GM21381 (cell line): Measurements from ENCODE around the gene ADAMTS17.
A peak's percentile ranks its signal among the peaks of the same experiment; 100 is the strongest.

Experiments used
- ATAC-seq: cut with Tn5 transposase; IDR thresholded peaks from one replicate; pipeline ENCODE4 v1.9.1; 2021; ENCODE audit warnings: mild to moderate bottlenecking, moderate library complexity; ENCODE audit not compliant: unreplicated experiment

ADAMTS17 gene

DNA sequence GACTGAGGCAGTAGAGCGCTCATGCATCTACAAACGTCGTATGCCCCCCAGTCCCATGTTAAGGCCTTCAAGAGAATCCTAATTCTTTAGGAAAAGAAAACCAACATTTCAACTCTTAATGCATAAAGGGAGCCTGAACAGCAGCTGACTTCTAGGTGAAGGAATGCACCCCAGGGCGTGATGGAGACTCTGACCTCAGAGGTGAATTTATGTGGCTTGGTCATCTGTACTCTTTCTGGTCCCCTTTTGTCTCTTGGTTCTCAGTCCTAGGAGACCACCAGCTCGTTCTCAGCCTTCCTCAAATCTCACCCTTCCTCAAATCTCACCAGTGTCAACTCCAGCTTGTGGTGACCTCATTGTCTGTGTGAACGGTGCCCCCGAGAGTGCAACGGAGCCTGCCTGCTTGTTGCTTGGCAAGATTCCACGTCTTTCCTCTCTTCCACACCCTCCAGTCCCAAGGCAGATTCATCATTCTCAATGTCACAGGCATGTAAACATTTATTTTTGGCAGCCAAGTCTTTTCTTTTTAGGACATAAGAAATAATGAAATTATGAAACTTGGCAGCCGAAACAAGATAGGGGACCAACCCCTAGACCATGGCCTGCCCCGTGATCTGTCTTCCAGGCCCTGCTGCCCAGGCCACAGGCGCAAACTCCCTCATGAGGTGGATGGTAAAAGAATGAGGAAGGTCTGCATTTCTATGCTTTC is 166.2 kb downstream of the ADAMTS17 start:
- no peak for ATAC-seq

DNA sequence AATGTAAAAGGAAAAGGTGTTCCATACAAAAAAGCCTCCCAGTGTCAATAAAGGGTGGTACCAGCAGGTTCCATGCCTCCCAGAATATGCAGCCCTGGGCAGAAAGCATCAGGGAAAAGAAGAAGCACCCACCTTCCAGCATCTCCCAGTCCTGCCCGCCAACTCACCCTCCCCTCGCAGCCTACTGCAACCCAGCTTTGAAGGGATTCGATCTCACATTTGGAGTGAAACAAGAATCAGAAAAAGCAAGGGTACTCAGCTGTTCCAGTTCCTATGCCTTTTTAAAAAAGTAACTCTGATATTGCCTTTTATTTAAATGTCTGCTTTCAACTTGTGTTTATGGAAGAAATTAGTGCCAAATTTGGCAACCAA is 166.9 kb downstream of the ADAMTS17 start:
- no peak for ATAC-seq

DNA sequence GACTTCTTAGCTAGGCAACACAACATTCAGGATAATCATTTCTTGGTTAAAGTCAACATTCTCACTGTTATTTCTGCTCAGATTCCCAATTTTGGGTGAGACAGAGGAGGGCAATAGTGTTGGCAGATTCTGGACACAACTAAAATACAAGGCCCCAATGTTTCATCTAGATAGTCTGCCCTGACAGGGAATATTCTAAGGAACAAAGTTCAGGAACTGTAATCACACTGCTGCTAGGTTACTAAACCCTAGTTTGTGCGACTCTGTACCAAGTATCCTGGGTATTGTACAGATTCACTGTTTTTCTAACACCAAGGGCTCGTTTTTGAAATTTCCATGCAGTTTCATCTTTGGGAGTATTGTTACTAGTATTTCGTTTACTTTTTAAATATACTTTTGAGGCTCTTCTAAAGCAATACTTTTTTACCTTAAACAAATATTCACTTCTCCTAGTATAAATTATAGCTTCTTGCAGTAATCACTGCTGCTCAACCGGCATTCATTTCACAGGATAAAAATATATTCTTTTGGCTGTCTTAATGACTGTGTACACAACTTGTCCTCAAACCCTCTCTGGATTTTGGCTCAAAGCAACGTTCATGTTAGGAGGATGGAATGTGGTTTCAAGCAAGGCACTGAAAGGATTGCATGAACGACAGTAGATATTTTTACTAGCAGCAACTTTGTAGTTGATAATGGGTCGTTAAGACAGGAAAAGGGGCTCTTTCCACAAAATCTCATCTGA is 167.4 kb downstream of the ADAMTS17 start:
- no peak for ATAC-seq

DNA sequence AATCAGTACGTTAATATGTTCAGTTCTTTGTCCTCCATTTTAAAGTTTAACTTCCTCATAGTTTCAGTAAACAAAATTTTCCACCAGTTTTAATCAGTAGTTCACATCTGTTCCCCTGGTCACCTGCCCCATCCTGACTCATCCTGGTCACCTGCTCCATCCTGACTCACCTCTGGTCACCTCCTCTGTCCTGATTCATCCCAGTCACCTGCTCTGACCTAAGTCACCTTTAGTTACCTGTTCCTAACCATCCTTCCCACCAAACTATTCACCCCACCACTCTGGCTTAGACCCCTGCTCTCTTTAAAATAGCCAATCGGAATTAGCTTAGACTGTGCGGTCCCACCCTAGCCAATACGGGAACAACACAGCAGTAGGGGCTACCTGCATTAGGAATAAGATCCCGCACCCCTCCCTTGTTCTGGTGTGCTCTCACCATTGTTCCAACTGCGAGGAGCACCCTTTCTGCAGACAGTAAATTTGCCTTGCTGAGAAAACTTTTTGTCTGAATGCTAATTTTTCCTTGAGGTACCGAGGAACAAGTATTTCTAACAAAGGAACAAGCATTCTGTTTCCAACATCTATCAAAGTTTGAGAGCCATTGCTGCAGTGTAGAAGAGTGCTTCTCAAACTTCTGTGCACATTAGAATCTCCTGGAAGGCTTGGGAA is 169.3 kb downstream of the ADAMTS17 start:
- ATAC-seq = no peak

DNA sequence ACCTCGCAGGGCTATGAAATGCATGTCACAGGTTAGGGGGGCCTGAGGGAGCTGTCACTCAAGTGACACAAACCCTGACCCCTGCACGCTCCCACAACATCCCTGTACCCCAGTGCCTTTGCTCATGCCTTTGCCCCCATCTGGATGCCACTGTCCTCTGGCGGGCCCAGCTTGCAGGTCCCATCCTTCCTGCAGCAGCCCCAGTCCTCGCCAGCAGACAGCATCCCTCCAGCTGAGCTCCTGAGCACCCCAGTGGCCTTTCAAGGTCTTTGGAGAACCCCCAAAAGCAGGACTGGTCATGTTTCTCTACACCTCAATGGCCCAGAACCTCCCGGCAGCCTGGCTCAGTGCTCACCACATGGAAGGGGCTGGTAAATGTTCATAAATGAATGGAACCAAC is 170.4 kb downstream of the ADAMTS17 start:
- ATAC-seq = no peak

DNA sequence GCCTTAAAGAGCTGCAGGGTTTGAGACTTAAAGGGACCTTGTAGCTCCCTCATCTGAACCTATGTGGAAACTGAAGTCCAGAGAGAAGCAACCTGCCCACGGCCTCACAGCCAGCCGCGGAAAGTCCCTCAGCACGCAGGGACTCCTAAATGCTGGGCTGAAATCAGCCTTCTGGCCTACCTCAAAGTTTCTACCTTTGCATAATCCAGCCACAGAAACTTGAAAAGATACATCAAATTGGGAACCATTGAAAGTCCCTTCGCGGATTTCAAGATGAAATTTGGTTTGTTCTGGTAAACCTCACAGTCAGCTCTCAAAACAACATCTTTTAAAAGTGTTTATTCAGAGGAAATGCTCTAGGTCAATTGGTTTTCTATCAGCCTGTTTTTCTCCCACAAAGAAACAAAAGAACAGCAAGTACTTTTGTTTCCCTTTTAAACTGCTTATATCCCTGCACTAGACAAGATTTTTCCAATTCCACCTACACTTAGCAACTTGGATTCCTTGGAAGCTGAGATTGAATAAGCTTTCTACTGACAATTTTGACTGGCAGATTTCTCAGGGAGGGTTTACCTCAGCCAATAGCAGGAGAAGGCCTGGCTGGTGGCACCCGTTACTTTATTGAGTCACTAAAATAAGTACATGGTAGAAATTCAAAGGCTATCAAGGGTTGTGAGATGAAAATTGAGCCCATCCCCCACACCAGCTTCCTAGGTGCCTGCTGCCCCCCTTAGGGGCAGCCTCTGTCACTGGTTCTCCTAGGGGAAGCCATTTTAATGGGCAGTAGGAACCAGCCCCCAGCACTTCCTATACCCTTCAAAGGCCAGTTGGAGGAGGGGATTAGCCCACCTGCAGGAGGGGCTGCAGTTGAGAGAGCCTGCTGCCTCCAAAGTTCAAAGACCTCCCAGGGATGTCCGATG is 171.2 kb downstream of the ADAMTS17 start:
- ATAC-seq = peak; percentile 94

DNA sequence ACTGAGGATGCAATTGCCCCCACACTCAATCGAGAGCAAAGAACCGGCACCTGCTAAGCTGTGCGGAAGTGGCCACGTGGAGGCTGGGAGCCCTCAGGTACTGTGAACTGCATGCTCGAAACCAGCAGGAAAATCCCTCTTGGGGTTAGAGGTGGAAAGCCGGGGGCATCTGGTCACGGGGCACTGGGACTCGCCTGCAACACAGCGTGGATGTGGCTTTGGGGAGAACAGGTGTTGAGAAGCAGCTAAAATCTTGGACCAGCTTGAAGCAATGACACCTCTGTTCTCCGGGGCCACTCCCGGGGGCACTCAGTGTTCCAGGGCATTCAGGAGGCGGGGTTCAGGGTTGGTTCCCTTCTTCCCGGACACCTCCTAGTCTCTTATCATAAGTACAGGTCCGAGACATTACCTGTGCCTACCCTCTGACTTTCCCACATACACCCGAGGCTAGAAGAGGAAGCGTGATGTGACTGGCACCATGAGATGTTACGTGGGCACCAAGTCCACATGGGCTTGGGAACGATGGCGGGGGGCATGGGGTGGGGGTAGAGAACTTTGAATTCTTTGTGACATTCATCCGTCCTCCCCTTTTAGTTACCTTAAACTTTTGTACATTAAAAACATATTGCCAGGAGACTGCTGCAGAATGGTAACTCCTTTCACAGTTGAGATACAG is 172.0 kb downstream of the ADAMTS17 start:
- ATAC-seq = no peak

DNA sequence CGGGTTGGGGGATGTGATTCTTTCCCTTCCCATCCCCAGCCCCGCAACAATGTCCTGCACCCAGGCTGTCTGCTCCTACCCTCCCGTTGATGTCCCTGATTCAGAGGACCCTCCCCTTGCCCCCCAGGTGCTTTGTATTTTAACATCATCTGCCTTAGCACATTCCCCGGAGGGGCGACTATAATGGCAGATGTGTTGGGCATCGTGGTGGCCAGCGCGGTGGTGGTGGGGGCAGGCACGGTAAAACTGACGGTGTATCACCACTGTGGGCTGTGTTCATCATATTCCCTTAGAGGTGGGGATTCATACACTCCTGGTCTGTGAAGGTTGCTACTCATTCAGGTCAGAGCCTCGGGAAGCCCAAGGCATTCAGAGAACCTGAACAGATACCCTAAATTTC is 173.0 kb downstream of the ADAMTS17 start:
- ATAC-seq = no peak

DNA sequence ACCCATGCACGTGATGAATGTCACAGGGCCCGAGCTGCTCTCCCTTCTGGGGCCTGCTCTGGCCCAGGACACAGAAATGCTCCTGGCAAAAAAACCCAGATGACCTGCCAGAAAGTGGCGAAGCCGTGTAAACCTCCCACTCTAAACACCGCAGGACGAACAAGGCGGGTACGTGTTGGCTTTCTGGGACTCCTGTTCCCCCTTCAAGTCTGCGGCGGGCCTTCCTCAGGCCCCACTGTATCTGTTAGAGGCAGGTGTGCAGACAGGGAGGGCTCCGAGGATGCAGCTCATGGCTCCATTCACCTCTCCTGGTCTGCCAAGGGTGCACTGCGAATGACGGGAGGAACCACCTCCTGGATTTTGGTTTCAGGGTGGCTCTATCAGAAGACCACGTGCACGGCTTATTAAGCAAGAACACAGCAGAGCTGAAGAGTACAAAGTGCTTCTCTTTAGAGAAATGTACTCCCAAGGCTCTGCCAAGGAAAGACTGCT is 173.8 kb downstream of the ADAMTS17 start:
- no peak for ATAC-seq

DNA sequence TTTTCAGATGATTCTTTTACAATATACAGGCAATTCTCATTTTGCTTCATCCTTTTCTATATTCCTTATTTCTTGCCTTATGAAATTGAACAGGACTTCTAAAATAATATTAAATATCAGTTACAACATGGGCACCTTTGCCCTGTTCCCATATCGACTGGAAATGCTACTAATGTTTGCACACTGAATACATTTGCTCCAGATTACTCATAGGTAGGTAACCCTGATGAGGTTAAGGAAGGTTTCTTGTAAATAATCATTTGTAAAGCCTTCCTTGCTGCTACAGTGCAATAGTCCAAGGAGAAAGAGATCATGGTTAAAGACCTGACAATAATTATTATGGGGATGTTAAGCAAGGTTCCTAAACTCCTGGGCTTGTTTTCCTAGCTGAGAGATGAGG is 175.5 kb downstream of the ADAMTS17 start:
- ATAC-seq = no peak

DNA sequence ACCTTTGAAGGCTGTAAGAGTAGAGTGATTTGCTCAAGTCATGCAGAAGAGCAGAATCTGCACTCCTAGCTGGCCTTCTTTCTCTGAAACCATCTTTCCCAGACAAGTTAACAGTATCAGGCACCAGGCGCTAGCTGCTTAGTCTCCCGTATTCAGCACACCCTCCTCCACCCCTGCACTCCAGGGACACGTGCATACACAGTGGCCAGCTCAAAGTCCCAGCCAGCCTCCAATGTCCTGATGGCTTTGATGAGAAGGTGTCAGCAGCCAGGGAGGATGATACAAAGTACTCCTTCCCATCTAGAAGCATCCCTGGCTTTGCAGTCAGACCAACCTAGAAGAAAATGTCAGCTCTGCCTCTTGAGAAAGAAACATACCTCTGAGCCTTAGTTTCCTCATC is 177.8 kb downstream of the ADAMTS17 start:
- ATAC-seq = no peak

DNA sequence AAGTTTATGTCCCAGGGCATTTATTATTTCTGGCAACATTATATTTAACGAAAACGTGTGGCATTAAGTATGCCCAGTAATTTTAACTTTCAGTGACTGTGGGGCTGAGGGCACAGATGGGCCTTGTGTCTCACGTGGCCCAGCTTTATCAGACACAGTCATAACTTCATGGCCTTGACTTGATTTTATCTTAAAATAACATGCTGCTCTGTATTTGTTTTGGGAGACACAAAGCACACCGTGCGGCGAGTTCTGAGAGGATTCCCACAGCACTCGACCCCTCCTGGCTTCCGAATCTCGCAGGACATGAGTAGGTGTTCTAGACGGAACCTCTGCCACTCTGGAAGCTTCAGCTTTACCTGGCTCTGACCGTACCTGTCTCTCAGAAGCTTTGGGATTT is 180.8 kb downstream of the ADAMTS17 start:
- no peak for ATAC-seq

DNA sequence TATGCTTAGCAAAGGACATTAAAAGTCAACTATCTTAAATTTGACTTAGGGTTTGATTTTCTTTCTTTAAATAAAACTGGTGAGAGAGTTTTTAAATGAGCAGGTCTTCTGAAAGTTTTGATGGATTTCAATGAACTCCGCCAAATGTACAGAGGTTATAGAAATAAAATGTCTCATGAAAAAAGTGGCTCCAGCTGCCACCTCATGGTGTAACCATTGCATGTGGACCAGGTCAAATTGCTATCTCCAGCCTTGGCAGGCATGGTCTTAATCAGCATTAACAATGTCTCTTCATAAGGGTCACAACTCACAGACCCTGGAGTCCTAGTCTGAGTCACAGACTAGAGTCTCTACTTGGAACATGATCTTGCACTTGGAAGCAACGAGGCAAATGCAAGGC is 182.3 kb downstream of the ADAMTS17 start:
- no peak for ATAC-seq

DNA sequence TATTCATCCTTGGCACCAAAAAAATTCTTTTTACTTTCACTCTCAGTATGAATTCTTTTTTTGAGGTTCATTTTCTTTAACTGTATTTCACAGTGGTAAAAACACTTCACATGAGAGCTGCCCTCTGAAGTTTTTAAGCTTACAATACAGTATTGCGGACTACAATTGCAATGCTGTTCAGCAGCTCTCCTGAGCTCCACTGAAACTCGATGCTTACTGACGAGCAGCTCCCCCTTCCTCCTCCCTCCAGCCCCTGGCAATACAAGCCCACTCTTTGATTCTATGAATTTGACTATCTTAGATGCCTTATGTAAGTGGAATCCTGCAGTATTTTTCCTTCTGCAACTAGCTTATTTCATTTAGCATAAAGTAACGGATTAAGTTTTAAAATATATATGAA is 183.4 kb downstream of the ADAMTS17 start:
- ATAC-seq = no peak

DNA sequence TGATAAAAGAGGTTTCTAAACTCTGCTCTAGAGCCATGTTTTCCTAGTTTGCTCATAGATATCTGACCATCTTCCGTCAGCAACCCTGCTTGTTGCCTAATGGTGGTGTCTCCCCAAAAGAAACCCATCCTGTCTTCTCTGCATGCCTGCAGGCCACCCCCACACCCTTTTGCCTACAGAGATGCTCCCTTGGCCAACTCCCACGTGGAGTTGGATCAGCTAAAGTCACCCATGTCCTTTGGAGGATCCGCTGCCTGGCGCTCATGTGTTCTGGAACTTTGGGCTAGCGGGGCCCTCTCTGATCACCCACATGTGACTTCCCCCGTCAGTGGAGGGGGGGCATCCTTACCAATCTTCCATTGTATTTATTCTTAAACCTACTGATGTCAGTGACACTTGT is 185.6 kb downstream of the ADAMTS17 start:
- no peak for ATAC-seq

DNA sequence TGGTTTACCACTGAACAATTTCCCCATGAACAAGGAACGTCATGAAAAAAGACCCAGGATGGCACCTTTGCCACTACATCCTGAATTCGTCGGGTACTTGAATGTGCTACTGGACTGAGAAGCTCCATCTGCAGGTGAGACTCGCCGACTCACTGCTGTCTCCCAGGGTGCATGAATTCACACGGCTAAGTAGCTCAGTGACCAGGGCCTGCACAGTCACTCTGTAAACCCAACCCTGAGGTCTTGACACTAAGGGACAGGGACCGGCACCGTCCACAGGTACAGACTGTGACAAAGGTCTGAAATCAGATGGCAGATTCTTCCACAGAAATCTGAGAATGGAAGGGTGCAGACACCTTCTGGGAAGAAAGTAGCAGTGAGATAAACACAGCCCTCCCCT is 187.4 kb downstream of the ADAMTS17 start:
- no peak for ATAC-seq

DNA sequence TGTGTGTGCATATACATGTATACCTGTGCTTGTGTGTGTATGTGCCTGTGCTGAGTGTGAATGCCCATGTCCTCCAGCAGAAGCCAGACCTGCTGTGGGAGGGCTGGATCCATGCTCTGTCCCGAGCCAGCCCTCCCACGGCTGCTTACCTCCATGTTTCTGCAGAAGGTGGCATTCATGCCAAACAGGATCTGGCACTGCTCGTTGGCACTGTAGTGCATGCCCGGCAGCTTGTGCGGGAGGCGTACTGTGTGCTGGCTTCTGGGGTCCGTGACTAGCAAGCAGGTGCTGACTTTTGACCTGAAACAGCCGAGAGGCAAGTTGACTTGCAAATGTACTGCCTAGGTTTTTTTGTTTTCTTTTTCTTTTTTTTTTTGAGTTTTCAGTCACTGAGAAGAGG is 189.3 kb downstream of the ADAMTS17 start:
- ATAC-seq = no peak

DNA sequence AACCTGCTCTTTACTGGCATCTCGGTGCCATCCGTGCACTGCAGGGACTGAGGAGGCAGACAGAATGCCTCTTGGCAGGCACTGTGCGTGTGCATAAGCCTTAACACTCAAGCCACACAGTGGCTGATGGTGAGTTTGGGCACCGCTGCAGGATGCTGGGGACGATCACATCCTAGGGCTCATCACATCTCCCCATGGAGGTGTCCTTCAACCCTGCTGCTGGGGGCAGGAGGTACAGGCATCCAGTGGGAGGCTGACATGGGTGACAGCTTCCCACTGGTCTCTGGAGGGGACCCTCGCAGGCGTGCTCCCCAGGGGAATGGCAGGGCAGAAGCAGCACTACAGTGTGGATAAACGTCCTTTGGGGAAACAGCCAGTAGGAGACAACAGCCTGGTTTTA is 190.9 kb downstream of the ADAMTS17 start:
- ATAC-seq = no peak

DNA sequence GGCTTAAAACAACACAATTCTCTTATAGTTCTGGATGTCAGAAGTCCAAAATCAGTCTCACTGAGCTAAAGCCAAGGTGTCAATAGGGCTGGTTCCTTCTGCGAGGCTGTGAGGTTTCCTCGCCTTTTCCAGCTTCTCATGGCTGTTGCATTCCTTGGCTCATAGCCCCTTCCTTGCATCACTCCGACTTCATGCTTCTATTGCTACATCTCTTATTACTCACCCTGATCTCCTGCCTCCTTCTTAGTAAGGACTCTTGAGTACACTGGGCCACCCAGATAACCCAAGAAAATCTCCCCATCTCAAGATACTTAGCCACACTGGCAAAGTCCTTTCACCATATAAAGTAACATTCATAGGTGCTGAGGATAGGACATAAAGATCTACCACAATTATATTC is 193.9 kb downstream of the ADAMTS17 start:
- ATAC-seq = no peak

DNA sequence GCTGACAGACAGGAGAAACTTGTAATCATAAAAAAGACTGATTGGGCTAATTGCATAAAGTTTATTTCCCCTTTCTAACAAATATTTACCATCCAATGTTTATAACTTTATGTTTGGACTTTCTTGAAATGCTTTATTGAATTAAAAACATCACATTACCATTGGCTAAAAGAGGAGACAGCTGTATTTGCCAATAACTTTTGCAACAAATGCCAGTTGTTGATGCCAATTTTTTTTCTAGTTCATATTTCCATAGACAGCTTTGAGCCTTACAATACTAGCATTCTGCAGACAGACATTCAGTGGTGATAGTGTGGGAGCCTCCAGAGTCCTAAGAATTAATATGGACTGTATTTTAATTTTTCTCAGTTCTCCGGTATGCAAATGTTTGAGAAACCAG is 198.4 kb downstream of the ADAMTS17 start:
- no peak for ATAC-seq
